Activated T-cell treated with anti-CD3 and anti-CD28 coated beads for 48 hours (primary cell): Measurements from ENCODE around the gene MAP1LC3A.

Experiments
- DNase-seq: peaks from one replicate; pipeline ENCODE4 v3.0.0-alpha.2; 2020; ENCODE audit warnings: low read depth

MAP1LC3A gene

DNA sequence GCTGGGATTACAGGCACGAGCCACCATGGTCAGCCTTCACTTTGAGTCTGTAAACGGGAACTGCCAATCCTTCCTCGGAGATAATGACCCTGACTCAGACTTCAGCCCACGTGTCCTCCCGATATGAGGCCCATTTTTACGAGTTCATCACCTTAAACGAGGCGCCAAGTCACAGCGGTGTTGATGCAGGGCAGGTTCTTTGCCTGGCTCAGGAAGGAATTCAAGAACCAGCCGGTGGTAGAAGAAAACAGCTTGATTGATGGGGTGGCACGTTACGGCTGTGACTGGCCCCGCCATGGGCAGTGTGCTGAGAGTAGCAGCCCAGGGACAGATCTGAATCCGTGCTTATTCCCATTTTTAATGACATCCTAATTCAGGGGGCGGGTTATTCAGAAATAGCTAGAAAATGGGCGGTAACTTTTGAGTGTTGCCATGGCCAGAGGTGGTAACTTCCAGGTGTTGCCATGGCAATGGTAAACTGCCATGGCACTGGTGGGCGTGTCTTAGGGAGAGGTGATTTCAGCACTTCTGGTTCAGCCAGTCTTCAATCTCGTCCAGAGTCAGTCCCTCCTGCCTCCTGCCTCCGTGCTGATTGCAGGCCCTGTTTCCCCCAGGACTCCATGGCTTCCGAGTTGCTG lies 9.1 kb upstream of the MAP1LC3A start:
- no peak for DNase-seq

DNA sequence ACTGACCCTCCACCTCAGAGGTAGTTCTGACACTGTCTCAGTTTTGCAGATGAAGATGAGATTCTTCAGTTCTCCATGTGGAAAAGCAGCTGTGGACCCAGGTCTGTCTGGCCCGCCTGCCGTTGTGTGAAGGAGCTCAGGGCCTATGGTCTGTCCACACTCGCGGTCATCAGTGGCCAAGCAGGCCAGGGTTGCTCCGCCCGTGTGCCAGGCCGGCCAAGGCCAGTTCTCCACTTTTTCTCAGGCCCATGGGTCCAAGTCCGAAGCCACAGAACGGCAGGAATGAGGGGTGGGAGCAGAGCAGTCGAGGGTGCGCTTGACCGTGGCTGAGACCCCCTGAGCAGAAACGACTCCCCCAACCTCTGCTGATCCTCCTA lies 8.6 kb upstream of the MAP1LC3A start:
- no peak for DNase-seq

GRCh38 chr20:34552569-34552968 lies 5.9 kb upstream of the MAP1LC3A start:
- no peak for DNase-seq

GRCh38 chr20:34553366-34553867 lies 5.1 kb upstream of the MAP1LC3A start:
- no peak for DNase-seq

DNA sequence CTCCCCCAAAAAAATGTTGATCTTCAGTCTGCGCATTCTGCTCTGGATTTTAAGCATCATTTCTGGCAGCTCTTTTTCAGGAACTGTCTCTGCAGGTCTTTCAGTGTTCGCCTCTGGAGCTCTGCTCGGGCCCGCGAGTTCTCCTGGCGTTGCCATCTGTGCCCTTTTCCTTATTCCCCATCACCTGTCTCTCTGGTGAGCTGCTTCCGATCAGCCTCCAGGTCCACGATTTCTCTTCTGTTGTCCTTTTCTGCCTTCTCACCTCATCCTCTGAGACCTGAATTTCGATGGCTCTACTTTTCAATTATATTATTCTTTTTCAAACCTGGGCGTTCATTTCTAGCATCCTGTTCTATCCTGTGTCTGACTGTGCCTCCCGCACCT lies 590 bp upstream of the MAP1LC3A start:
- no peak for DNase-seq

GRCh38 chr20:34559311-34560140 lies 1.0 kb downstream of the MAP1LC3A start:
- DNase-seq = no peak

DNA sequence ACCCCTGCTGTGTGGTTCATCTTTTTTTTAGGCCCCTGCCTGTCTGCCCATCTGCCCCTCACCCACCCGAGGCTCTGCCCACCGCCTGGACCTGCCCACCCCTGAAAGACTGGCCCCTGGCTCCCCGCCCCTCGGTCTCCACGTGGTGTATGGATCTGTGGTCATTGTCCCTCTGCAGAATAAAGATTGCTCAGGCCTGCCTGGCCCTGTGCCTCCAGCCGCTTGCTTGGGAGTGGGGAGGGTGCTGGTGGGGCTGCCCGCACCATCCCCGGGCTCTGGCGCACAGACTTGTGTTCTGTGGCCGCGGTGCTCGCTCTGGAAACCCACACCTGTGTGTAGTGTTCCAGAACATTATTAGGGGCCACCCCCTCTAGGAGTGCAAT lies 1.6 kb downstream of the MAP1LC3A start:
- DNase-seq = no peak

- DNase-seq = no peak
Observed at GRCh38 chr20:34560614-34561013, 2.1 kb downstream of the MAP1LC3A start.

GRCh38 chr20:34561661-34562060 lies 3.1 kb downstream of the MAP1LC3A start:
- DNase-seq = no peak

DNA sequence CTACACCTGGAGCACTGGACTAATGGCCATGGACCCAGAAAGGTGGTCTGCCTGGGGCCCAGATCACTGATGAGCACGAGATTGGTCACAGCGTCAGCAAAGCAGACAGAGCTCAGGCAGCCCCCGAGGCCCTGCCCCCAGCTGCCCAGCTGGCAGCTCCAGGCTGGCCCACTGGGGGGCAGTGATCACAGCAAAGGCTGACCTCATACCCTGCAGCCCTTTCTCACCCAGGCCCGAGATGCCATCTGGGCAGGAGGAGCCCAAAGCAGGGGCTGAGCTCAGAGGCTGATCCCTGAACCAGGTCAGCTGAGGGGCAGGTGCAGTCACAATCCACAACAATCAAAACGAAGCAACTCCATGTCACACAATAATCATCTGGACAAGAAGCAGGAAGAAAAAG lies 4.1 kb downstream of the MAP1LC3A start:
- no peak for DNase-seq

DNA sequence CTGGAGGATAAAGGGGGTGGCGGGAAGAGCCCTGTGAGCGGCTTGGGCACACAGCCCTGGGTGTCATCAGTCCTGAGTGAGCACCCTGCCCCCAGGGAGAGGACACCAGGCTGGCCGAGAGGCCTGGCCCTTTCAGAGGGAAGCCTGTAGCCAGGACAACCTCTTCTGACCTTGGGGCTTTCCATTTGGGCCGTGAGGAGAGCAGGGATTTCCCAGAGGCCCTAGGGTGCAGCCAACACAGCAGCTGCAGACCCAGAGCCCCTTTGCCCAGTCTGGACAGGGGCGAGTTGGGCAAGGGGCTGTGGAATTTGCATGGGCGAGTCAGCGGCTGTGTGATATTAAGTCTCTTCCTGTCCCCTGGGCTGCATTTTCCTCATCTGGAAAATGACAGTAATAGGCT lies 6.3 kb downstream of the MAP1LC3A start:
- no peak for DNase-seq

DNA sequence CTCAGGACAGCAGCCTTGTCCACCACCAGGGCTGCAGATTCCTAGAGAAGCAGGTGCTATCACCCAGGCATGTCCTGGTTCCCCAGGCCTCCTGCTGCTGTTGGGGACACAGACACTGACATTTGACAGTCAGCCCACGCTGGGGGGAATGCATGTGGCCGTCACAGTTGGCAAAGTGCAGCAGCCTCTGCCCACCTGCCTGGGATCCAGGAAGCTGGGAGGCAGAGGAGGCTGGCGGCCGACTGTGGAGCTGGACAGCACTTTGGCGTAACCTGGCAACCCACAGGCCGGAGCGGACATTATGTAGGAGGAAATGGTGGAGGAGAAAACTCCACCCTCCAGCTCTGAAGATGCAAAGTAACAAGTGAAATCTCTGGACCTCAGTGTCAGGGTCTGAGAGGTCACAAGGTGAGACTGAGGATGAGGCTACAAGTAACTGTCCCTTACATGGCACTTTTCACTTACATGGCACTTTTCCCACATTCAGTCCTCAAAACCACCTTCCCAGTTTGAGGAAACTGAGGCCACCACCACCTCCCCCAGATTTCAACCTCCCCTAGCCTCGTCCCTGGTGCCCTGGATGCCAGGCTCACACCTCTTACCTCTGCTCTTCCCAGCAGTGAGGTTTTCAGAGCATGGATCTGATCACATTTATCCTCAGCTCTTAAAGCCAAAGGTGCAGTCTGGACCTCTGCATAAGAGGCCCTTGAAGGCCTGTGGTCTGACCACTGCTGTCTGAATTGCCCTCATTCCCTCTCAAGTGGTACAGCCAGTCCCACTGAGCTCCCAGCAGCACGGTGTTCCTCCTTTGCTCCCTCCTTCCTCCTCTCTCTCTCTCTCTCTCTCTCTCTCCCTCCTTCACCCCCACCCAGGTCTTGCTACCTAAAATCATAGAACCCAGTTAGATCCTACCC lies 8.7 kb downstream of the MAP1LC3A start:
- DNase-seq = no peak

DNA sequence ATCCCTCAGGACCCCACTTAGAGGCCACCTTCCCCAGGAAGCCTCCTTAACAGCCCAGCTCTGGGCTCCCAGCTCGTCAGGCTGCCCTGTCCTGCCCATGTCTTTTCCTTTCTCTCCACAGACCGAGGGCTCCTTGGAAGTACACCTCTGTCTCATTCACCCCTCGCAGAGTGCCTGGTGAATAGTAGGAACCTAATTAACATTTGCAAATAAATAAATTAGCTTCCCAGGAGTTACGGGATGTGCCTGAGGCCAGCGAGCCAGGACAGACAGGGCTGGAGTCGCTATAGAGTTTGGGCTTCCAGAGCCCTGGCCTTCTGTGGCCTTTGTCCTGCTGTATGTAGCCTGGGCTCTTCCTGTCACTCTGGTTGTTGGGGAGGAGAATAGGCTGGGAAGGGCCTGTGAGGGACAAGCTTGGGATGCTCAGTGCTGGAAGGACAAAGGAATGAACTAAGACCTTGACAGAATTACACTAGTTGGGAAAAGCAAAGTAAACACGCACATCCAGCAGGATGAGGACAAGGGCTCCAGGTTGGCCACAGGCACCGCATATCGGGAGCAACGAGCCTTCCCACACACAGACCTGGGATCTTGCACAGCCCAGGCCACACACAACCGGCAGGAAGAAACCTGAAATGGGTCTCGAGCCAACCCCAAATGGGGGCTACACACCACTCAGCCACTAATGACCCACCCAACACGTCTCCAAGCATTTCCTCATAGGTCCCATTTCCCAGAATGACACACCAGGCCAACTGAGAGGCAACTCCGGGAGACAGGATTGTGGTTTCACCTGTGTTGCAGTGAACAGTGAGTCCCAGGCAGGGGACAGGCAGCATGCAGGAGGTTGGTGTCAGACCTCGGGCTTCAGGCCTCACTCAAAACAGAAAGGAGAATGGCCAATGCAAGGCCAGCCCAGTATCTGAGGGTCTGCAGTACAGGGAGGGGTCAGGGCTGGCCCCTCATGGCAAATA lies 9.7 kb downstream of the MAP1LC3A start:
- no peak for DNase-seq

DNA sequence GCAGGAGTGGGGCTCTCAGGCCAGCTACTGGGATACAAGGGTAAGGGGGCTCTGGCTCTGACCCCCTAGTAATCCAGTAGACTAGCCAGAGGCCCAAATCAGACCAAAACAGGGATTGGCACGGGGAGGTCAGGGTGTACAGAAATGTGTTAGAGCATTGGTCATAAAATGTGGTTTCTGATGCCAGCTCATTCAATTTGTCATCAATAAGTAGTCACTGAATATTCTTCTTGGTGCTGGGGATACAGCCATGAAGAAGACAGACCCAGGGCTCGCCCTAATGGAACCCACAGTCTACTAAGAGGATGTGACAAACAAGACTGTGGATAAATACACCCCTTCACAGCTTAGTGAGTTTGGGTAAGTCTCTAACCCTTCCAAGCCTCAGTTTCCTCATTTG lies 11.1 kb downstream of the MAP1LC3A start:
- no peak for DNase-seq

- no peak for DNase-seq
Observed at GRCh38 chr20:34570859-34571306, 12.4 kb downstream of the MAP1LC3A start.

- no peak for DNase-seq
Observed at GRCh38 chr20:34571753-34572152, 13.2 kb downstream of the MAP1LC3A start.

DNA sequence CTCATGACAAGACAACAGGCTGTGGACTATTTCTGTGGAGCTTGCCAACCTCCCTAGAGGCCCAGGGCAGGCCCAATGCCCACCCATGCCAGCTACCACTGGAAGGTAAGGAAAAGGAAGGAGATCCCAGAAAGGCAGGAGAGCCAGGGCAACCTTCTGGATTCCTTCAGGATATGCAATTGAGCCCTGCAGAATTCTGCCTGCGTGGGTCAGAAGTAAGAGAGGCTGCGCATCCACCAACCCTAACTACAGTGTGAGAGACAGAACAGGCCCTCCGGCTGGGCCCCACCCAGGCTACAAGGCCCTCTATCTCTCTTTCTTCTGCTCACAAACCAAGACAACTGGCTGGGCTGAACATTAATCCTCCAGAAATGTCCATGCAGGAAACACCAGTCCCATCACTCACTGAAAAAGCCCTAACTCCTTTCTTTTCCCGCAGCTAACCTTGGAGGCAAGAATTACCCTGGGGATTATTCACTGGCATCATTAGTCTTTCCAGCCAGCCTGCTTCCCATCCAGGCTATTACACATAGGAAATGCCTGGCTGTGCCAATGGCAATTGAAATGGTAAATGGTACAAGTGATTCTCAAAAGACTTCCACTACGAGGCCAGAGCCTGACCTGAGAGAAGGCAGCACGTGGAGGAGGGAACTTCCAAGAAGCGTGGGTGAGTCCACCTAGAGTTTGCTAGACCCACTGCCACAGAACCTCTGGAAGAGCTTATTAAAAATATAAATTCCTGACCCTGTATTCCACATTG lies 15.2 kb downstream of the MAP1LC3A start:
- DNase-seq = no peak

GRCh38 chr20:34574426-34574825 lies 15.9 kb downstream of the MAP1LC3A start:
- no peak for DNase-seq

DNA sequence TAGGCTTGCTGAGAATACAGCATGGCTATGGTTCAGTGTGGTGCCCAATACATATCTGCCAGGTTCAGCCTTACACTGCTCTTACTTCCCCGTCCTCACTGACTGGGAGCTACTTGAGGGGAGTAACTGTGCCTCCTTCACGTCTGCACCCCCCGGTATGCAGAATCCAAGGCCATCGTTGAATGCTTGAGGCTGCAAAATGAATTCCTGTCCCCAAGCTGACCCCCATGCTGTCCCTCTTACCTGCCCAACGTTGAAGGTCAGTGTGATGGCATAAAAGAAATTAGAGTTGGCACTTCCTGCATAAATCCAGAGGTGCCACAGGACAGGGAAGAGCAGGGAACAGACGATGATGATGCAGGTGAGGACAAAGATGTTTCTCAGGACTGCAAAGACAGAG lies 16.3 kb downstream of the MAP1LC3A start:
- no peak for DNase-seq

DNA sequence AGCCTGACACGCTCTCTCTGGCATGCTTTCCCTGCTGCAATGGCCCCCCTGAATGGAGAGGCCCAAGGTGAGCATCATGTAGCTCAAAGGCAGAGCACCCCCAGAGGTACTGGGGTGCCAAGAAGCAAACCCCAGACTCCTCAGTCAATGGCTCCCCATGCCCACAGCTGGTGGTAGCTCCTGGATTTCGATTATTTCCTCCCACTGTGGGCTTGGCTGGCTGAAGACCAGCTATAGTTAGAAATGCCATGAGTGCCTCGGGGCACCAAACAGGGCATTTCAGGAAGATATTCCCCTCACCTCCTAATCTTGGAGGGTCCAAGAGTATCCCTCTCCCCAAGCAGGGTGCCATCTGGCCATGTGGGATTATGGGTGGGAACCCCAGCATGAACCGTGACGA lies 16.8 kb downstream of the MAP1LC3A start:
- DNase-seq = no peak

DNA sequence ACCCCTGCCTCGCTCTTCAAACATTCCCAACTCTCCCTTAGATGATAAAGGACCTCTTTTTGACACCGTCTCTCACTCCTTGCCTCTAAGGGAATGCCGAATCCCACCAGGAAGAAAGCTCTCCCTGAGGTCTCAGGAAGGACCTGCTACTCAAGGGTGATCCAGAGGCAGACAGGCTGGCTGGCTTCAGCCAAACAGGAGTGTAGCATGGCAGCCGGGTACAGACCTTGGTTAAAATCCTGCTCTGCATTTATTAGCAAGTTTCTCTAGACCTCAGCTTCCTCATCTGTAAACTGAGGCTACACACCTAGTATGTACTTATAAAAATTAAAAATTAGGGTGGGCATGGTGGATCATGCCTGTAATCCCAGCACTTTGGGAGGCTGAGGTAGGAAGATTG lies 17.2 kb downstream of the MAP1LC3A start:
- DNase-seq = no peak
